Kidney epithelial cell (primary cell): ENCODE measurements around the gene TM7SF3. TPM values are rescaled to one million over a fixed set of nuclear protein-coding genes. Genes with fewer than 3 reads are reported as not detected.

Experiments used
- DNase-seq: peaks from one replicate; pipeline ENCODE4 v3.0.0-alpha.2; 2010; ENCODE audit warnings: low read depth
- H3K27me3 ChIP-seq: 2 replicates; pipeline ENCODE4 v1.6.0; 2011; ENCODE audit warnings: low read length; ENCODE audit not compliant: control insufficient read depth, insufficient read depth
- H3K36me3 ChIP-seq: 2 replicates; pipeline ENCODE4 v1.5.1; 2011; ENCODE audit warnings: low read length; ENCODE audit not compliant: control insufficient read depth, insufficient read depth
- H3K4me3 ChIP-seq: 2 replicates; pipeline ENCODE4 v1.5.1; 2011; ENCODE audit warnings: low read depth, mild to moderate bottlenecking, control low read depth, low read length
- total RNA-seq: library from RNA; depleted of rRNA; stranded (reverse); fragments of >200 nt; gene quantifications from 2 replicates; pipeline ENCODE4 v1.2.3, GENCODE V29; 2015
- TF ChIP-seq, protein P1 (sequence below): IDR thresholded peaks from 2 replicates; pipeline ENCODE4 v1.5.1; 2011; ENCODE audit warnings: mild to moderate bottlenecking, moderate library complexity, low read length, control low read depth, inconsistent platforms; ENCODE audit not compliant: insufficient read depth, poor library complexity, severe bottlenecking

Gene TM7SF3
- total RNA-seq, 1 donor from 2014 or later = 59.5 TPM

DNA sequence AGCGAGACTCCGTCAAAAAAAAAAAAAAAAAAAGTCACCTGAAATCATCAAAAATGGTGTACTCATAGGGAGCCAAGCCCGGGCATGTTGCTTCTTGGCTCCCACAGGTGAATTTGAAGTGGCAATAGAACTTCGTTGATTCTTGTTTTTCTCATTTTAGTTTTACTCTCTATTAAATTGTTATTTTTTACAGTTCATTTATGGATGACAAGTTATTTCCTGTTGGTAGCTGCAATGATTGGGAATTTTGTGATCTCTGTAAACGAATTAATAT, 1.3 kb downstream of the TM7SF3 start:
- no peaks in the 10 kb centered on the region for H3K36me3 ChIP-seq
- no peak for DNase-seq
- peak overlapping the region; percentile 93 for H3K4me3 ChIP-seq
- TF ChIP-seq, protein P1, sequence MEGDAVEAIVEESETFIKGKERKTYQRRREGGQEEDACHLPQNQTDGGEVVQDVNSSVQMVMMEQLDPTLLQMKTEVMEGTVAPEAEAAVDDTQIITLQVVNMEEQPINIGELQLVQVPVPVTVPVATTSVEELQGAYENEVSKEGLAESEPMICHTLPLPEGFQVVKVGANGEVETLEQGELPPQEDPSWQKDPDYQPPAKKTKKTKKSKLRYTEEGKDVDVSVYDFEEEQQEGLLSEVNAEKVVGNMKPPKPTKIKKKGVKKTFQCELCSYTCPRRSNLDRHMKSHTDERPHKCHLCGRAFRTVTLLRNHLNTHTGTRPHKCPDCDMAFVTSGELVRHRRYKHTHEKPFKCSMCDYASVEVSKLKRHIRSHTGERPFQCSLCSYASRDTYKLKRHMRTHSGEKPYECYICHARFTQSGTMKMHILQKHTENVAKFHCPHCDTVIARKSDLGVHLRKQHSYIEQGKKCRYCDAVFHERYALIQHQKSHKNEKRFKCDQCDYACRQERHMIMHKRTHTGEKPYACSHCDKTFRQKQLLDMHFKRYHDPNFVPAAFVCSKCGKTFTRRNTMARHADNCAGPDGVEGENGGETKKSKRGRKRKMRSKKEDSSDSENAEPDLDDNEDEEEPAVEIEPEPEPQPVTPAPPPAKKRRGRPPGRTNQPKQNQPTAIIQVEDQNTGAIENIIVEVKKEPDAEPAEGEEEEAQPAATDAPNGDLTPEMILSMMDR = no peak
- H3K27me3 ChIP-seq = no peaks in the 10 kb centered on the region

DNA sequence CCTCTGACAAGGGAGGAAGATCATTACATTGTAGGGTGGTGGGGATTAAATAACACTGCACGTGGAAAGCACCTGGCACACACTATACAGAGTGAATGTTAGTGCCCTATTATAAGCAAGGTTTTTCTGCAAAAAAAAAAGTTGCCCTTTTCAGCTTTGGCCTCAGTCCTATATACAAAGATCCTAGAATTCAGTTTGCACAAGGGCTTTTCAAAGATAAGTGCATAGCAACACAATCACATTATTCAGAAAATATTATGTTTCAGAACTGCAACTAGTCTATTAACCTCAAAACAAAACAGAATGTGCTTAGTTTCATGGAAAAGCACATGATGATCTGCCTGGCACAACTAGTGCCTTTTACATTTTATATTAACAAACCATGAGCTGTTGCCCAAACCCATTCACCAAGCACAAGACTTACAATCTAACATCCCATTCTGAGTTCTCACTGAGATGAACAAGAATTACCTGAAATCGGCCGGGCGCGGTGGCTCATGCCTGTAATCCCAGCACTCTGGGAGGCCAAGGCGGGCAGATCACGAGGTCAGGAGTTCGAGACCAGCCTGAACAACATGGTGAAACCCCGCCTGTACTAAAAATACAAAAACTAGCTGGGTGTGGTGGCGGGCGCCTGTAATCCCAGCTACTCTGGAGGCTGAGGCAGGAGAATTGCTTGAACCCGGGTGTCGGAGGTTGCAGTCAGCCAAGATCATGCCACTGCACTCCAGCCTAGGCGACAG, 1.8 kb downstream of the TM7SF3 start:
- H3K4me3 ChIP-seq = no peak overlapping the region
- TF ChIP-seq, protein P1 = no peak
- H3K36me3 ChIP-seq = no peaks in the 10 kb centered on the region
- H3K27me3 ChIP-seq = no peaks in the 10 kb centered on the region
- no peak for DNase-seq

DNA sequence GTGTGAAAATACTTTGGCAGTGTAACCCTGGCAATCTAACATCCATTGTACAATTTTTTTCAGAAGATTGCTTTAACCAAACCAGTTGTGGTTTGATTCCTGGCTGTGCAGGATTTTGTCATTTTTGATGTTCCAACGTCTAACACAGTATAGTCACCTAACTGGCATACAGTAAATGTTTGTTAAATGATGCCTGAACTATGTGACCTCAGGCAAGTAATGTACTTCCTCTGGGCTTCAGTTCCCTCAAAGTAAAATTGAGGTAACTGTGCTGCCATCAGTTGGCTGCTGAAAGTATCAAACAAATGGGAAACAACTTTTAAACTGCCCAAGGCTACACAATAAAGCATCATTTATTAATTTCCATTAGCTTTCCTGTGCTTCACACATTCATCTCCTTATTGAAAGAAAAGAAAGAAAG, 4.3 kb downstream of the TM7SF3 start:
- no peak for DNase-seq
- H3K4me3 ChIP-seq = no peak overlapping the region

DNA sequence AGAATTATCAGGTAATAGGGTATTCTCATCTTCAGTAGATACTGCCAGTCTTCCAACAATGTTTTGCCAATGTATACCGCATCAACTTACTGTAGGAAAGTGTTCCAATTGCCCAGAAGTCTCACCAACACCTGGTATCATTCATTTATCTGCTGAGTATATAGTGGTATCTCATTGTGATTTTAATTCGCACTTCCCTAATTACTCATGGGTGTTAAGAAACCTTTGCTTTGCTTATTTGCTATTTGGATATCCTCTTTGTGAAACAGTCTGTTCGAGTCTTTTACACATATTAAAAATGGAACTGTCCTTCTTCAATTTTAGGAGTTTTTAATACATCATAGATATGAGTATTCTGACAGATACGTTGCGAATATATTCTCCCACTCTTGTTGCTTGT, 6.1 kb downstream of the TM7SF3 start:
- Histone ChIP-seq H3K27me3 (no peaks in the 10 kb centered on the region), H3K4me3 (no peak overlapping the region), H3K36me3 (no peaks in the 10 kb centered on the region)
- no peak for DNase-seq
- TF ChIP-seq, protein P1 = no peak

More for the DNA sequence above, 4.3 kb downstream of the TM7SF3 start:
- TF ChIP-seq, protein P1 = no peak
- H3K36me3 ChIP-seq = no peaks in the 10 kb centered on the region
- no peaks in the 10 kb centered on the region for H3K27me3 ChIP-seq

DNA sequence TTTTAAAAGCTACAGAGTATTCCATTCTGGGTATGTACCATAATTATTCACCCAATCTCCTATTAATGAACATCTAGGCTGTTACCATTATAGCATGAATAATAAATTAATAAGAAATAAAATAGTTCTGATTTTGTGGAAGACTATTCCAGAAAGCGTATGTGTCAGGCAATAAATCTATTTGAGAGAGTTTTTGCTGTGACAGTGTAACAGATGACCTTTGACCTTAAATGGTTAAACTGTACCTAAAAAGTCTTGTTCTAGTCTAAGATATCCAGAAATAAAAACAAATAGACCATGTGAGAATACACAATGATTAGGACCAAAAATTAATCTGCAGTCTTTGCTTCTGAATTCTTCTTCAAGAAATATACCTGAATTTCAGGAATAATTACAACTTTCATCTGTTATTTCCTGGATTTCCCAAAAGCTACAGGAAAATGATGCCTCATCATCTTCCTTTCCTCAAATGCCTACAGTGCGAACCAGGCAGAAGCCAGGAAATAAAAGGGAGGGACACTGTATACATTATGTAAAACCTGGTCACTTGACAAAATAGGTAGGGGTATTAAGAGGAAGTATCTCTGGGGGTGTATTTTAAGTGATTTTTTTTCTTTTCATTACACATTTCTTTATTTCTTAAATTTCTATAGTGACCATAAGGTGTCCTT, 7.3 kb downstream of the TM7SF3 start:
- Histone ChIP-seq H3K4me3 (no peak overlapping the region), H3K27me3 (no peaks in the 10 kb centered on the region), H3K36me3 (no peaks in the 10 kb centered on the region)
- DNase-seq = no peak
- TF ChIP-seq, protein P1 = no peak
